Amniotic epithelial cell (primary cell): ENCODE results near the gene CRB2.
"Not testable (repeated sequence)": the region's sequence is repeated elsewhere in the genome, so short reads cannot be mapped to it uniquely, and the experiment has no call there.

Experiments used
- DNase-seq: peaks from one replicate; pipeline ENCODE4 v3.0.0-alpha.2; 2010; ENCODE audit warnings: low read depth

The CRB2 gene

DNA sequence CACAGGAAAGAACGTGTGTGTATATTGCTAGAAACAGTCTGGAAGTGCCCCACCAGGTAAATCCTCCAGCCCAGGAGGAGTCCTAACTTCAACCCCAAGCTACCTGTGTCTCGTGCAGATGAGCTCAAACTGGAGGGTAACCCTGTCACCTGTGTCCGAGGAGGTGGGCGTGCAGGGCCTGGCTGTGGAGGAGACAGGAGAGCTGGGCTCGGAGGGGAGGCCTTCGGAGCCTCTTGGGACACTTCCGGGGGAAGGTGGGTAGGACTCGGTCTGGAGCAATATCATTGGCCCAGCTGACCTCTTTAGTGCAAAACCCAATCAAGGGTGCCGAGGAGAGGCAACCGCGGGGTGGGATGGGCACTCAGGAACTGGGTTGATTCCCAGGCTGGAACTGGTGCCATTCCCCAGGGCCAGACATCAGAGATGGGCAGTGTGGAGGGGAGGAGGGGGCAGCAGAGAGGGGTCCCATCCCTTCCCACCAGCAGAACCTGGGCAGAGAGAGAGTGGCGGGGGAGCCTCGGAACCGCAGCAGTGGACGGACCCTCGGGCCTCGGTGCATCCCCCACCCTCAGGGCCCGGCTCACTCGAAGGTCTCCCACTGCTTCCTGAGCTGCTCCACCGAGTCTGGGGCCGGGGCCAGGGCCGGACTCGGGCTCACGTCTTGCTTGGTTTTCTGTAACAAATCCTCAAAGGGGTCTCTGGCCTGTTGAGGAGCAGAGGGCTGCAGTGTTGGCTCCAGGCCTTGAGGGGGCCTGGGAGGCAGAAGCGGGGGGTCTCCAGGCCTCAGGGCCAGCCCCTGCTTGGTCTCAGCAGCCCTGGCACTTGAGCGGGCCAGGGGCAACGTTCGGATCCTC, 25.1 kb downstream of the CRB2 start:
- no peak for DNase-seq

- DNase-seq: no peak
These were observed 26.9 kb downstream of the CRB2 start for GRCh38 chr9:123382653-123383511.

DNA sequence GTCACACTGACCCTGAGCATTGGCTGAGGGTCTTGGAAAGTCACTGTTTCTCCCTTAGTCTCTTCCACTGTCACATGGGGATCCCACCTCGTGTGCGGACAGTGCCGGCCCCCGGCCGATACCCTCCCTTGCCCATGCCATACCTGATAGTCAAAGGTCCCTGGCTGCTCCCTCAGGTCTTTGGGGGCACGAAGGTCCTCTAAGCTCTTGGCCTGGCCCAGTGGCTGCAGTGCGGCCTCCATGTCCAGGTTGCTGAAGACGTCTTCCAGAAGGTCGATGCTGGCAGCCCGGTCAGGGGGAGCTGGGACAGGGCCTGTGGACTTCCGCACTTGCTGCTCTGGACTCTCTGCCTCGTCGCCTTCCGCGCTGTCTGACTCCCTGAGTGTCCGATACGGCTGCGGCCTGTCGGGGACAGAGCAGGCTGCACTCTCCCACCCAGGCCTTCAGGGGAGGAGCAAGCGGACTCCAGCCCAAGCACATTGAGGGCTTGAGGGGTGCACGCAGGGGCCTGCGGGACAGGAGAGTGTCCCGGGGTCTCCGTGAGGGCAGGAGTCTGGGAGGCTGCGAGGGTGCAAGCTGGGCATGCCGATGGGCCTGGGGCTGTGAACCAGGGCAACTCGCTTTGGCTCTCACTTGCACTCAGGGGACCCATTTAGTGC, 27.6 kb downstream of the CRB2 start:
- DNase-seq: no peak

DNA sequence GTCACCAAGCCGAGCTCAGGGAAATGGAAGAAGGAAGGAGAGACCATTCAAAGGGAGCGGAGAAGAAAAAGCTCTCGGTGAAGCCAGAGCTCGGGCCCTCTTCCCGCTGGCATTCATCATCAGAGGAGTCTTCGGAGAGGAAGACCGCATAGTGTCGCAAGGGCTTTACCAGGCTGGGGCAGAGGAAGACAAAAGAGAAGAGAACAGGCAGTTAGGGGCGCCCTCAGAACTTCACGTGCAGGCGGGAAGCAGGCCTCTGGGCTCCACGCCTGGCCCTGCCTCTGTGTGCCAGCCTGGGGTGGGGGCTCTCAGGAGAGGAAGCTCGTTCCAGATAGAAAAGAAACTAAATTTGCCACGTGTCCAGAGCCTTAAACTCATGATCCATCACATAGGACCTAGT, 31.7 kb downstream of the CRB2 start:
- DNase-seq: peak; percentile 41

DNA sequence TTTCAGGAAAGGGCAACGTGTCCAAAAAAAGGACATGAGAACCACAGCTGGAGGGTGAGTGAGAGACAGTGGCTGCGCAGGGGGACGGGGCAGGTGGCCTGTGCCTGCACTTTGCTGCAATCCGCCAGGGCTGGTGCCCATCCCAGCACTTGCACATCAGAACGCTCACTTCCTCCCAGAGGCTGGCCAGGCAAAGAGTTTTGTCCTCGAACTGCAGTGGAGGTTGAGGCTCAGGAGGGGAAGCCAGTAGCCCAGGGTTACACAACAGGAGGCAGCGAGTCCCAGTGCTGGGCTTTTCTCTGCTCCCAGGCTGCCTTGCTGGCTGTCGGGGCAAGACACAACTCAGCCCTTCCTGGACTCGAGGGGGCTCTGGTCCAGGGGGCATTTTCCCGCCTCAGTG, 33.1 kb downstream of the CRB2 start:
- DNase-seq: no peak

DNA sequence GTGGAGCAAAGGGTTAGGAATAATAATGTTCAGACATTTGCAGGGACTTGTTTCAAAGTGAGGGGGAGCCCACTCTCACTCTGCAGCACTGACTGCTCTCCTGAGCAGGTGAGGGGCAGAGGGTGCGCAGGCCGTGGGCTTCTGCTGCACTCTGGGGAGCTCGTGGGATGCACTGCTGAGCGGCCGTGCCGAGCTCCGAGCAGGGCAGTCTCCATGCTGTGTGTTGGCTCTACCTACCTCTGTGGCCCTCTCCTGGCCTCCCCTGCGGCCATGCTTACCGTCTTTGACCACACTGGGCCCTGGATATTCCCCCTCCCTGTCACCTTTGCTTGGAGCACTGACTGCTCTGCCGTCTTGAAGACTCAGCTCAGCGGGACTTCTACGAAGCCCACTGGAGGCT, 33.7 kb downstream of the CRB2 start:
- DNase-seq: no peak

GRCh38 chr9:123390337-123391135, 34.5 kb downstream of the CRB2 start:
- DNase-seq: no peak

DNA sequence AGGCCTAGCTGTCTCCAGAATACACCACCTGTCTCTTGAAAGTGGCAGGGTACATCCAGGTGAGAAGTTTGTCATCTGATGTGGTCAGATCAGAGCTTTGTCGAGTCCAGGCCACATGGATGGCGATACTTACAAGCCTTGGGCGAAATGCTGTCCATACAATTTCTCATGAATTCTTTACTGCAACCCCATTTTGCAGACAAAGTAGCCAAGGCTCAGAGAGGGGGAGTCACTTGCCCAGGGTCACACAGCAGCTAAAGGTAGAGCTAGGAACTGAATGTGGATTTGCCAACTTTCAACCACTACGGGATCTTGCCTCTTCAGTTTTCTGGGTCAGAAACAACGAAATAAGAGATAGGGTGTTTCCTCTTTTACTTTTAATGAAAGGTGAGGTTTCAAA, 35.2 kb downstream of the CRB2 start:
- no peak for DNase-seq

GRCh38 chr9:123391946-123392345, 35.9 kb downstream of the CRB2 start:
- DNase-seq: no peak

GRCh38 chr9:123392802-123393201, 36.8 kb downstream of the CRB2 start:
- DNase-seq: no peak

GRCh38 chr9:123394291-123395235, 38.6 kb downstream of the CRB2 start:
- no peak for DNase-seq

- no peak for DNase-seq
These were observed 39.3 kb downstream of the CRB2 start for GRCh38 chr9:123395276-123395688.

DNA sequence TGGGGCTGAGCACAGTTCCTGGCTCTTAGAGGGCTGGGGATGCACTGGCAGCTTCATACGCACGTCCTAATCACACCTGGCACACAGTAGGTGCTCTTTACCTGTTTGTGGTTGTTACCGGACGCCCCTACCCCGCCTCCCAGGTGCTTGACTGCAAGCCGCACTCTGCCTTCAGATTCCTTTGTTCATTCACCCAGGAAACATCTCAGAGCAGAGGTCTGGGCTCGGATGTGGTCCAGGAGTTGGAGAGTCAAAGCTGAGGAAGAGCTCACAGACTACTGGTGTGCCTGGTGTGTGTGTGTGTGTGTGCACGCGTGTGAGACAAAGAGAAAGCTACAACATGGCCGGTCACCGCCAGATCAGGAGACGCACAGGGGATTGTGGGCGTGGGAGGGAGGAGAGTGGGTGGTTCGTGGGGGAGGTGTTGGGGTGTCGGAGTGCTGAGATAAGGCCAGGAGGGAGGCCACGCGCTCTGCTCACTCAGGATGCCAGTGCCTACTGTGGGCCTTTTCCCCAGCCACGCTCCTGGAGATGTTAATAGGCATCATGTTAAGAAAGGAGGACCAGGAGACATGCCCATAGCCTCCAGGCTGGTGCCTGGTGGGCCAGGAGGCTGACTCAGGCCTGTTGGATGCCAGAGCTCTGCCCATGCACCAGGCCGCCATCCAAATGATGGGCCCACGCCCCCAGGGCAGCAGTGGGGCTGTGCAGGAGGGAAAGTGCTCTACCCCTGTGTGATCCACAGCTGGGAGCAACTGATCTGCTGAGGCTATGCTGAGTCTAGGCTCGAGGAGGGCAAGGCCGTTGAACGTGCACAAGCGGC, 39.9 kb downstream of the CRB2 start:
- peak; percentile 38 for DNase-seq

DNA sequence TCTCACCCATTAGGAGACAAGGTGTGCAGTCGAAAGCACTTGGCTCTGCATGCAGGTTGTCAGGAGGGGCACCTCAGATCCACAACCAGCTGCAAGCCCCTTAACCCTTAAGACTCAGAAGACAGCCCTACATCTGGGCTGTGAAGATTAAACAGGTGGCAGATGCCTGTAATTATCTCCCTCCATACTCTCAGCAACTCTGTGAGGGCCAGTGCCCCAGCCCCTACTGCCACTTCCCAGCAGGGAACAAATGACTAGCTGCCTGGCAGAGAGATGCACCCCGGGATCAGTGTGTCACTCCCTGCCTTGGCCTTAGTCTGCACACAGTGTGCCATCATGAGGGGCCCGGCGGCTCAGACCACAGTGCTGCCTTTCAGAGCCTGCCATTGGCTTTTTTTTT, 42.0 kb downstream of the CRB2 start:
- DNase-seq: no peak

DNA sequence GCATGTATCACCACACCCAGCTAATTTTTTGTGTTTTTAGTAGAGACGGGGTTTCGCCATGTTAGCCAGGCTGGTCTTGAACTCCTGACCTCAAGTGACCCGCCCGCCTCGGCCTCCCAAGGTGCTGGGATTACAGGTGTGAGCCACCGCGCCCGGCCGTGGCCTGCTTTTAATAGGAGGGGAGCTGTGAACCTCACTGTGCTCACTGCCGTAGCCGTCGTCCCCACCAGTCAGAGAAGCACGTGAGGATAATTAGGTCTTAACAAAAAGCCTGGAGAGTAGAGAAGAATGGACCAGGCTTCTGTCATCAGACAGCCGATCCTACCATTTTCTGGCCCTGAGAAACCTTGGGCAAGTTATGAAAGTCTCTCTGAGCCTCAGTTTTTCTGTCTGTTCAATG, 42.9 kb downstream of the CRB2 start:
- DNase-seq: not testable (repeated sequence)

DNA sequence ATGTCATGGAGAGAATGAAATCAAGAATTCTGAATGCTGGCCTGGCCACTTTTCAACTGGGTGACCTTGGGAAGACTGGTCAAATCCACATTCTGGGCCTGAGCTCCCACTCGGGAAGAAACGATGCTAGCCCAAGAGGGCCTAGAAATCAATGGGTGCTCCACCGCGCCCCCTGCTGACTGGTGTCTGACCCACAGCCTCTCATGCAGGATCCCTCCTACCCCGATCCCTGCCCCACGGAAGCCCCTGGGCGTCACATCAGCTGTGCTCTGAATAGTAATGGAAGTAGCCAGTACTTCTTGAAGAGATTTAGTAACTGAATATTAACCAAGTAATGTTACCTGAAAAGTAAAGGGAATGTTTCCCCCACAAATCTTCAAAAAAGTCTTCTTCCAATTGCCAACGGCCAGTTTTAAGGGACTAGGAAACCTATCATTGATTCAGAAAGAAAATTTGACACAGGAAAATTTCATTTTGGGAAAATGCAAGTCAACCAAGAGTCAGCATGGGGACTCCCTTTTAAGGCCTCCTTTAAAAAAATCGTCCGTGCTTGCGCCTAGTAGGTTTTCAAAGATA, 43.9 kb downstream of the CRB2 start:
- DNase-seq: no peak

DNA sequence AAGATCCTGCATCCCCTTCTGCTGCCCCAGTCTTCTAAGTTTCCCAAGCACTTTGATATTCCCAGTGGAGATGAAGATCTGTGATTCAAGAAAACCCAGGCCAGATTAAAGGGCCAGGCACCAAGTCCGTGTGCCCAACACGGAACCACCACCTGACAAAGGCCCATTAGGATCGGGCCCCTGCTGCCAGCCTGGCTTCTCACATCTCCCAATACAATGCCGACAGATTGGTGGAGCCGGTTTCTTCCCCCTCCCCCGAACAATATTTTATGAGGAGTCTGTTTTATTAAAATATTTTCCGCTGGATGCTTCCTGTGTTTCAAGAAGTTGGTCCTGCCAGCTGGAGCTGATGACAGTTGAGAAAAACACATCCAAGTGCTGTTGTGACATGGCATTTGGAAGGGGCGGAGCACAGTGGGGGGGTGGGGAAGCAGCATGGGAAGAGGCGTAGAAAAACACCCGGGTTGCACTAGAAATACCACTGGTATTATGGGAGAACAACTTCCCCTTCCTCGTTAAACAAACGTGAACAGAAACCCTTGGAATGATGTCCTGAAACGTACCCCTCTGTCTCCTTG, 45.0 kb downstream of the CRB2 start:
- DNase-seq: no peak

DNA sequence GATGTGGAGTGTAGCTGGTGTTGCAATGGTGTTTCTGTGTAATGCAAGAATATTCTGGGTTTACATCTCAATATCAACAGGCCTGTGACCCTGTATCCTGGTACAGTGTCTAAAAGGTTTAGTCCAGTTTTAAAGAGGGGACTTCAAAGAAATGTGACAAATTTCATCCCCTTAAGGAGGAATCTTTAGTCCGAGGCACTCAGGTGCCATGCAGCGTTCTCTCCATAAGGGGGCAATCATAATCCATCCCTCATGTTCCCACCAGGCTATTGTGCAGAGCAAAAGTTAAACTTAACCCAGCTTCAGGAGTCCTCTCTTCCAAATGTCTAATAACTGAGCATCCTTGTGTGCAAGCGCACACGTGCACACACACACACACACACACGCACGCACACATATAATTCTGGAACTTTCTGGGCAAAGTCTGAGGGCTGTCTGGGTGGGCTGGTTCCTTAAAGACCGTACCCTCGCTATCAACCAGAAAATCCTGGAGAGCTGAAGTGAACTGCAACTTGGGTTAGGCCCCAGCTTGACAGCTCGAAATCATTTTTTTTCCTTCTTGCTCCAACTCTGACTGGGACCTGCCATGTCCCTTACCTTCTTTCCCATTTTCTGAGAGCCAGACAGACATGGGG, 46.0 kb downstream of the CRB2 start:
- peak; percentile 40 for DNase-seq
